Naive thymus-derived CD4-positive, alpha-beta T cell (primary cell): Measurements from ENCODE around the gene NRBF2. TPM values are rescaled to one million over a fixed set of nuclear protein-coding genes. Genes with fewer than 3 reads are reported as not detected.

Experiments
- ATAC-seq: fragments of 150-1000 bp; cut with Tn5 transposase; 2 replicates; pipeline ENCODE4 v1.10.0; 2021; ENCODE audit warnings: mild to moderate bottlenecking, moderate library complexity
- CTCF ChIA-PET: fragments of 350-600 bp; sonication (Branson Sonifier 250); formaldehyde crosslinking; loops from one replicate; lab custom pipeline; 2021; ENCODE audit warnings: antibody characterized with exemption; lab: Charles Lee
- POLR2A ChIA-PET: fragments of 350-600 bp; sonication (Branson Sonifier 250); formaldehyde crosslinking; loops from one replicate; lab custom pipeline; 2021; ENCODE audit warnings: antibody characterized with exemption, inconsistent platforms; lab: Charles Lee
- DNase-seq, 9 donors: peaks; one replicate each; pipeline versions ENCODE4 v3.0.0 to v3.0.0-alpha.2; 2020 to 2022; ENCODE audit warnings: mixed read lengths in 1 of 9
- H3K27ac ChIP-seq: one replicate; pipeline ENCODE4 v1.7.0; 2013; ENCODE audit warnings: mild to moderate bottlenecking, low read depth, low read length, moderate library complexity
- H3K27me3 ChIP-seq, 2 donors: one replicate each; pipeline ENCODE4 v1.7.0; 2013; ENCODE audit warnings: low read length in 2 of 2, mild to moderate bottlenecking in 2 of 2, moderate library complexity in 2 of 2; ENCODE audit not compliant: control insufficient read depth in 2 of 2, insufficient read depth in 2 of 2
- H3K36me3 ChIP-seq, 3 experiments: 1 replicate in 2 of 3; 2 replicates in 1 of 3; pipeline ENCODE4 v1.7.0; 2013; ENCODE audit warnings: low read length in 3 of 3, mild to moderate bottlenecking in 3 of 3, moderate library complexity in 1 of 3; ENCODE audit not compliant: insufficient read depth in 3 of 3, control insufficient read depth in 2 of 3
- H3K4me1 ChIP-seq, 2 donors: one replicate each; pipeline ENCODE4 v1.7.0; 2013; ENCODE audit warnings: low read length in 2 of 2, mild to moderate bottlenecking in 2 of 2, moderate library complexity in 1 of 2; ENCODE audit not compliant: control insufficient read depth in 2 of 2, insufficient read depth in 2 of 2
- H3K4me3 ChIP-seq: 2 replicates; pipeline ENCODE4 v1.7.0; 2013; ENCODE audit warnings: mild to moderate bottlenecking, low read length
- H3K9me3 ChIP-seq, 3 experiments: 1 replicate in 2 of 3; 2 replicates in 1 of 3; pipeline ENCODE4 v1.7.0; 2013; ENCODE audit warnings: low read length in 3 of 3; ENCODE audit not compliant: control insufficient read depth in 2 of 3
- H3K27ac Mint-ChIP-seq, 9 donors: one replicate each; pipeline ENCODE4 v1.8.0; 2020 to 2022; ENCODE audit warnings: mixed read lengths in 9 of 9, mild to moderate bottlenecking in 8 of 9, moderate library complexity in 5 of 9, inconsistent platforms in 2 of 9
- H3K27me3 Mint-ChIP-seq, 5 donors: one replicate each; pipeline ENCODE4 v1.8.0; 2021 to 2022; ENCODE audit warnings: mixed read lengths in 5 of 5, mild to moderate bottlenecking in 1 of 5
- H3K36me3 Mint-ChIP-seq, 5 donors: one replicate each; pipeline ENCODE4 v1.8.0; 2020 to 2022; ENCODE audit warnings: mixed read lengths in 5 of 5, mild to moderate bottlenecking in 3 of 5, inconsistent platforms in 1 of 5
- H3K4me1 Mint-ChIP-seq, 7 donors: one replicate each; pipeline ENCODE4 v1.8.0; 2020 to 2022; ENCODE audit warnings: mixed read lengths in 7 of 7, mild to moderate bottlenecking in 3 of 7, inconsistent platforms in 1 of 7
- H3K4me3 Mint-ChIP-seq, 10 donors: one replicate each; pipeline ENCODE4 v1.8.0; 2020 to 2022; ENCODE audit warnings: mild to moderate bottlenecking in 10 of 10, mixed read lengths in 10 of 10, moderate library complexity in 6 of 10, inconsistent platforms in 2 of 10
- H3K9me3 Mint-ChIP-seq, 11 donors: one replicate each; pipeline ENCODE4 v1.8.0; 2020 to 2022; ENCODE audit warnings: mixed read lengths in 11 of 11, mild to moderate bottlenecking in 4 of 11, inconsistent platforms in 1 of 11, moderate library complexity in 1 of 11
- intact Hi-C, 2 donors: fragments of 100-400 bp; cut with micrococcal nuclease; formaldehyde crosslinking; loops; one replicate each; pipeline ENCODE4 v1.15.1; 2023
- polyA plus RNA-seq, 2 donors: library from polyadenylated mRNA; unstranded; fragments of 300-500 nt; fragmentation: Illumina TruSeq; gene quantifications; one replicate each; pipeline ENCODE4 v1.2.3, GENCODE V29; 2021
- total RNA-seq, 6 experiments: library from RNA in 5 of 6; stranded (reverse) in 5 of 6; gene quantifications; 1 replicate in 5 of 6; 2 replicates in 1 of 6; pipeline ENCODE4 v1.2.3 and lab custom pipeline; 2021 to 2026

Gene NRBF2
- total and polyA plus RNA-seq, 7 experiments from 2014 or later: 14.5 to 27.0 (median 19.2) TPM

- peaks cover 6 to 30% (median 8%) of the 10 kb centered on the region in 7 donors for H3K4me1 Mint-ChIP-seq
- Histone ChIP-seq H3K27ac (no peak overlapping the region), H3K4me3 (no peak overlapping the region), H3K4me1 (no peaks in the 10 kb centered on the region), H3K27me3 (no peaks in the 10 kb centered on the region), H3K36me3 (peaks cover 0 to 7% (median 0%) of the 10 kb centered on the region in 3 experiments), H3K9me3 (no peaks in the 10 kb centered on the region)
- H3K27me3 Mint-ChIP-seq: no peaks in the 10 kb centered on the region
- ATAC-seq (no peak), DNase-seq (no peak)
- H3K36me3 Mint-ChIP-seq: peaks cover 3 to 27% (median 9%) of the 10 kb centered on the region in 5 donors
- no peaks in the 10 kb centered on the region for H3K9me3 Mint-ChIP-seq
- ChIA-PET CTCF (interaction anchor here (0.5 to 9.1 kb wide), 7 partner anchors 9 to 609 kb away, joined by 3 to 202 read pairs (median 3); no protein-coding TSS in a partner anchor), POLR2A (interaction anchor here (0.7 to 1.1 kb wide), 2 partner anchors 23 to 395 kb away, joined by 3 to 4 read pairs; no protein-coding TSS in a partner anchor)
- no peak overlapping the region for H3K4me3 Mint-ChIP-seq
- intact Hi-C loops: loop anchor here in 1 of 2 donors (10.0 kb wide), 1 partner anchor 700 kb away; no protein-coding TSS in a partner anchor
- peak overlapping the region in 3 of 9 donors; percentile 14 to 48 (median 43) for H3K27ac Mint-ChIP-seq
Measured at GRCh38 chr10:63165249-63165648, 32.1 kb downstream of the NRBF2 start.

GRCh38 chr10:63166742-63167258, 33.7 kb downstream of the NRBF2 start:
- ATAC-seq (peak; percentile 79), DNase-seq (peak in 7 of 9 donors; percentile 36 to 65 (median 55))
- ChIA-PET CTCF (interaction anchor here (0.6 to 9.1 kb wide), 20 partner anchors 8 to 994 kb away, joined by 3 to 202 read pairs (median 4); no protein-coding TSS in a partner anchor), POLR2A (interaction anchor here (1.2 to 1.7 kb wide), 3 partner anchors 34 to 464 kb away, joined by 5 to 7 read pairs (median 6); partner anchors contain the start of gene NRBF2)
- intact Hi-C loops: loop anchor here (1.0 to 10.0 kb wide), 5 partner anchors 33 to 698 kb away; partner anchors contain the start of gene NRBF2 (in 1 of the 2)
- Histone ChIP-seq H3K4me3 (no peak overlapping the region), H3K27me3 (no peaks in the 10 kb centered on the region), H3K4me1 (no peaks in the 10 kb centered on the region), H3K36me3 (peaks cover 0 to 19% (median 0%) of the 10 kb centered on the region in 3 experiments), H3K9me3 (no peaks in the 10 kb centered on the region), H3K27ac (no peak overlapping the region)
- Mint-ChIP-seq H3K9me3 (no peaks in the 10 kb centered on the region), H3K27ac (peak overlapping the region in 6 of 9 donors; percentile 24 to 59 (median 46)), H3K4me1 (peaks cover under 1 to 42% (median 2%) of the 10 kb centered on the region in 7 donors), H3K36me3 (peaks cover 5 to 34% (median 12%) of the 10 kb centered on the region in 5 donors), H3K27me3 (no peaks in the 10 kb centered on the region), H3K4me3 (no peak overlapping the region)

- Histone ChIP-seq H3K4me3 (no peak overlapping the region), H3K27me3 (no peaks in the 10 kb centered on the region), H3K4me1 (no peaks in the 10 kb centered on the region), H3K27ac (no peak overlapping the region), H3K36me3 (peaks cover 0 to 29% (median 0%) of the 10 kb centered on the region in 3 experiments), H3K9me3 (no peaks in the 10 kb centered on the region)
- Mint-ChIP-seq H3K4me1 (peaks cover 4 to 60% (median 14%) of the 10 kb centered on the region in 7 donors), H3K36me3 (peaks cover 12 to 40% (median 21%) of the 10 kb centered on the region in 5 donors), H3K9me3 (peaks cover 0 to 3% (median 0%) of the 10 kb centered on the region in 11 donors), H3K27ac (peak overlapping the region in 8 of 9 donors; percentile 18 to 84 (median 74)), H3K27me3 (no peaks in the 10 kb centered on the region), H3K4me3 (no peak overlapping the region)
- DNase-seq (no peak), ATAC-seq (no peak)
- ChIA-PET POLR2A (no interaction called here), CTCF (interaction anchor here (0.6 to 9.1 kb wide), 2 partner anchors 87 to 551 kb away, joined by 3 to 202 read pairs; no protein-coding TSS in a partner anchor)
- intact Hi-C loops: loop anchor here in 1 of 2 donors (10.0 kb wide), 1 partner anchor 696 kb away; no protein-coding TSS in a partner anchor
Measured at GRCh38 chr10:63168821-63169462, 35.8 kb downstream of the NRBF2 start.

GRCh38 chr10:63169624-63170023, 36.5 kb downstream of the NRBF2 start:
- ATAC-seq (no peak), DNase-seq (no peak)
- no peaks in the 10 kb centered on the region for H3K27me3 Mint-ChIP-seq
- no peak overlapping the region for H3K4me3 ChIP-seq
- H3K36me3 ChIP-seq: peaks cover 0 to 29% (median 0%) of the 10 kb centered on the region in 3 experiments
- H3K27me3 ChIP-seq: no peaks in the 10 kb centered on the region
- no peak overlapping the region for H3K27ac ChIP-seq
- POLR2A ChIA-PET: no interaction called here
- H3K9me3 Mint-ChIP-seq: peaks cover 0 to 3% (median 0%) of the 10 kb centered on the region in 11 donors
- intact Hi-C loops: loop anchor here (5.0 to 10.0 kb wide), 4 partner anchors 38 to 695 kb away; partner anchors contain the start of gene REEP3 (in 1 of the 2)
- no peaks in the 10 kb centered on the region for H3K9me3 ChIP-seq
- H3K4me1 Mint-ChIP-seq: peaks cover 4 to 66% (median 20%) of the 10 kb centered on the region in 7 donors
- CTCF ChIA-PET: interaction anchor here (9.1 kb wide), 1 partner anchor 550 kb away, joined by 202 read pairs; no protein-coding TSS in a partner anchor
- H3K36me3 Mint-ChIP-seq: peaks cover 12 to 45% (median 21%) of the 10 kb centered on the region in 5 donors
- peak overlapping the region in 6 of 9 donors; percentile 32 to 84 (median 78) for H3K27ac Mint-ChIP-seq
- H3K4me1 ChIP-seq: no peaks in the 10 kb centered on the region
- H3K4me3 Mint-ChIP-seq: no peak overlapping the region

- intact Hi-C loops: loop anchor here (5.0 kb wide), 3 partner anchors 36 to 646 kb away; partner anchors contain the start of gene REEP3 (in 1 of the 2)
- peaks cover 0 to 44% (median 5%) of the 10 kb centered on the region in 3 experiments for H3K36me3 ChIP-seq
- DNase-seq: no peak
- peak overlapping the region in 7 of 9 donors; percentile 54 to 77 (median 72) for H3K27ac Mint-ChIP-seq
- no peak overlapping the region for H3K4me3 ChIP-seq
- no peaks in the 10 kb centered on the region for H3K4me1 ChIP-seq
- ChIA-PET POLR2A (no interaction called here), CTCF (interaction anchor here (1.0 to 9.1 kb wide), 2 partner anchors 14 to 549 kb away, joined by 4 to 202 read pairs; no protein-coding TSS in a partner anchor)
- ATAC-seq: no peak
- H3K9me3 ChIP-seq: no peaks in the 10 kb centered on the region
- peaks cover 0 to 3% (median 0%) of the 10 kb centered on the region in 11 donors for H3K9me3 Mint-ChIP-seq
- peaks cover 9 to 44% (median 21%) of the 10 kb centered on the region in 5 donors for H3K36me3 Mint-ChIP-seq
- peaks cover 4 to 70% (median 20%) of the 10 kb centered on the region in 7 donors for H3K4me1 Mint-ChIP-seq
- no peaks in the 10 kb centered on the region for H3K27me3 ChIP-seq
- no peaks in the 10 kb centered on the region for H3K27me3 Mint-ChIP-seq
- no peak overlapping the region for H3K27ac ChIP-seq
- H3K4me3 Mint-ChIP-seq: peak overlapping the region in 1 of 10 donors; percentile 55
Measured at GRCh38 chr10:63171255-63171855, 38.2 kb downstream of the NRBF2 start.
